D721Med (cell line): ENCODE measurements around the gene ITIH4.

Experiments
- DNase-seq: peaks from one replicate; pipeline ENCODE4 v3.0.0; 2011; ENCODE audit warnings: low spot score; ENCODE audit not compliant: insufficient read length
- FAIRE-seq: peaks from 2 replicates; lab custom pipeline; 2011; peaks lifted over from hg19 to GRCh38; lab: Jason Lieb, UNC
- CTCF ChIP-seq: IDR thresholded peaks from 2 replicates; pipeline ENCODE4 v1.5.1; 2012; ENCODE audit warnings: mild to moderate bottlenecking, control low read depth; ENCODE audit not compliant: insufficient read depth; ENCODE audit errors: missing control alignments

The ITIH4 gene

GRCh38 chr3:52769786-52770455, 60.6 kb downstream of the ITIH4 start:
- DNase-seq: no peak
- no peak for FAIRE-seq
- TF ChIP-seq CTCF: no peak

GRCh38 chr3:52763466-52763865, 67.0 kb downstream of the ITIH4 start:
- no peak for TF ChIP-seq CTCF
- no peak for DNase-seq
- no peak for FAIRE-seq
